Neural cell (in vitro differentiated cells): ENCODE data around the gene C2orf49. TPM values are rescaled to one million over a fixed set of nuclear protein-coding genes. Genes with fewer than 3 reads are reported as not detected.

Experiments
- H2AFZ ChIP-seq: fragments of 200-600, 300-800 bp; sonication (generic), shearing (Covaris generic); 2 replicates; pipeline ENCODE4 v1.6.0; 2014; ENCODE audit warnings: low read depth, mild to moderate bottlenecking, antibody characterized with exemption, low read length, moderate library complexity
- H3F3A ChIP-seq: fragments of 200-600 bp; shearing (Covaris generic); 2 replicates; pipeline ENCODE4 v1.6.1; 2016; ENCODE audit warnings: mild to moderate bottlenecking, moderate library complexity, mixed read lengths, antibody characterized with exemption, low read length; ENCODE audit not compliant: insufficient read depth, poor library complexity, severe bottlenecking
- H3K27ac ChIP-seq: fragments of 200-600, 300-800 bp; sonication (generic), shearing (Covaris generic); 2 replicates; pipeline ENCODE4 v1.5.1; 2014; ENCODE audit warnings: mild to moderate bottlenecking, low read length, moderate library complexity
- H3K27me3 ChIP-seq: fragments of 300-800, 200-600 bp; sonication (generic), shearing (Covaris generic); 2 replicates; pipeline ENCODE4 v1.6.0; 2014; ENCODE audit warnings: mild to moderate bottlenecking, low read depth, low read length, moderate library complexity; ENCODE audit not compliant: insufficient read depth
- H3K36me3 ChIP-seq: fragments of 300-800, 200-600 bp; sonication (generic), shearing (Covaris generic); 2 replicates; pipeline ENCODE4 v1.5.1; 2014; ENCODE audit warnings: mild to moderate bottlenecking, antibody characterized with exemption, low read length, moderate library complexity; ENCODE audit not compliant: insufficient read depth
- H3K4me2 ChIP-seq: fragments of 300-800, 200-600 bp; sonication (generic), shearing (Covaris generic); 2 replicates; pipeline ENCODE4 v1.6.0; 2014; ENCODE audit warnings: mild to moderate bottlenecking, low read length
- H3K4me3 ChIP-seq: fragments of 300-800, 200-600 bp; sonication (generic), shearing (Covaris generic); 2 replicates; pipeline ENCODE4 v1.5.1; 2014; ENCODE audit warnings: mild to moderate bottlenecking, low read length, moderate library complexity
- H3K79me2 ChIP-seq: fragments of 200-600 bp; shearing (Covaris generic); replicated peaks from 2 replicates; pipeline ENCODE4 v1.6.0; 2014; ENCODE audit warnings: mild to moderate bottlenecking, low read length, moderate library complexity; ENCODE audit not compliant: insufficient read depth
- H3K9ac ChIP-seq: fragments of 300-800, 200-600 bp; sonication (generic), shearing (Covaris generic); 2 replicates; pipeline ENCODE4 v1.6.1; 2016; ENCODE audit warnings: mild to moderate bottlenecking, low read length, mixed read lengths
- H3K9me2 ChIP-seq: fragments of 200-600 bp; shearing (Covaris generic); 2 replicates; pipeline ENCODE4 v1.6.1; 2016; ENCODE audit warnings: mild to moderate bottlenecking, low read length, mixed read lengths; ENCODE audit not compliant: insufficient read depth
- H3K9me3 ChIP-seq: fragments of 200-600, 300-800 bp; sonication (generic), shearing (Covaris generic); 2 replicates; pipeline ENCODE4 v1.6.1; 2016; ENCODE audit warnings: mild to moderate bottlenecking, mixed run types, low read length, moderate library complexity, mixed read lengths
- H4K20me1 ChIP-seq: fragments of 200-600 bp; shearing (Covaris generic); 2 replicates; pipeline ENCODE4 v1.6.1; 2016; ENCODE audit warnings: mild to moderate bottlenecking, mixed run types; ENCODE audit not compliant: insufficient read depth
- EP300 ChIP-seq: fragments of 450-650 bp; conservative IDR thresholded peaks from 2 replicates; pipeline ENCODE4 v1.6.1; 2014; ENCODE audit warnings: antibody characterized with exemption, mild to moderate bottlenecking, moderate library complexity; ENCODE audit not compliant: poor library complexity, severe bottlenecking
- EZH2 ChIP-seq: fragments of 200-600, 300-800 bp; shearing (Covaris generic), sonication (generic); IDR thresholded peaks from 2 replicates; pipeline ENCODE4 v1.6.1; 2014; ENCODE audit warnings: antibody characterized with exemption, low read length, borderline replicate concordance, mild to moderate bottlenecking; ENCODE audit not compliant: insufficient read depth, poor library complexity, severe bottlenecking
- MXI1 ChIP-seq: fragments of 450-650 bp; conservative IDR thresholded peaks from 2 replicates; pipeline ENCODE4 v1.6.1; 2014; ENCODE audit warnings: antibody characterized with exemption, mild to moderate bottlenecking; ENCODE audit not compliant: poor library complexity, severe bottlenecking
- POLR2AphosphoS5 ChIP-seq: IDR thresholded peaks from 2 replicates; pipeline ENCODE4 v1.6.1; 2012
- RAD21 ChIP-seq: fragments of 450-650 bp; conservative IDR thresholded peaks from 2 replicates; pipeline ENCODE4 v1.6.1; 2014; ENCODE audit warnings: antibody characterized with exemption, mild to moderate bottlenecking, moderate library complexity
- SMC3 ChIP-seq: fragments of 450-650 bp; conservative IDR thresholded peaks from 2 replicates; pipeline ENCODE4 v1.6.1; 2014; ENCODE audit warnings: antibody characterized with exemption, mild to moderate bottlenecking, moderate library complexity; ENCODE audit not compliant: poor library complexity
- TAF1 ChIP-seq: IDR thresholded peaks from 2 replicates; pipeline ENCODE4 v1.6.1; 2012; ENCODE audit warnings: low read depth
- polyA plus RNA-seq: library from polyadenylated mRNA; depleted of rRNA; stranded (reverse); fragments of >200 nt; gene quantifications from 2 replicates; pipeline ENCODE4 v1.2.3, GENCODE V29; 2014
- TF ChIP-seq, protein P1 (sequence below): fragments of 450-650 bp; IDR thresholded peaks from 2 replicates; pipeline ENCODE4 v1.5.1; 2014; ENCODE audit warnings: antibody characterized with exemption, mild to moderate bottlenecking, moderate library complexity; ENCODE audit not compliant: poor library complexity, severe bottlenecking
- TF ChIP-seq, protein P2 (sequence below): IDR thresholded peaks from 2 replicates; pipeline ENCODE4 v1.6.1; 2012; ENCODE audit warnings: borderline replicate concordance

C2orf49 gene
- polyA plus RNA-seq, 1 donor from 2014 or later: 35.6 TPM

DNA sequence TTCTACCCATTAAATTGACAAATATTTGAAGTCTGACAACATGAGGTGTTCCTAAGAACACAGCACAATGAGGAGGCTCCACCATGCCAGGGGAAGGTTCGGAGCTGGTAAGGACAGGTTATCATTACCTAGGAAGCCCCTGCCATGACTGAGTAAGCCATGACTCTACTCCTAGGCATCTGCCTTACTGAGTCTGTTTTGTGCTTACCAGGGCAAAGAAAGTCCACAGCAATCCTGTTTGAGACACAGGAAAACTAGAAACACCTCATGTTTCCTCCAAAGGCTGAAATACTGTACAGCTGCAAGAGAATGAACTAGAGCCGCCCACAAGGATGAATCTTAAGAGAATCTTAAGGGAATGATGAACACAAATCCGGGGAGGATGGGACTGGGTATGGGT, 19.4 kb upstream of the C2orf49 start:
- no peak overlapping the region for H3K27ac ChIP-seq
- no peak for TF ChIP-seq POLR2AphosphoS5
- TF ChIP-seq, protein P1, sequence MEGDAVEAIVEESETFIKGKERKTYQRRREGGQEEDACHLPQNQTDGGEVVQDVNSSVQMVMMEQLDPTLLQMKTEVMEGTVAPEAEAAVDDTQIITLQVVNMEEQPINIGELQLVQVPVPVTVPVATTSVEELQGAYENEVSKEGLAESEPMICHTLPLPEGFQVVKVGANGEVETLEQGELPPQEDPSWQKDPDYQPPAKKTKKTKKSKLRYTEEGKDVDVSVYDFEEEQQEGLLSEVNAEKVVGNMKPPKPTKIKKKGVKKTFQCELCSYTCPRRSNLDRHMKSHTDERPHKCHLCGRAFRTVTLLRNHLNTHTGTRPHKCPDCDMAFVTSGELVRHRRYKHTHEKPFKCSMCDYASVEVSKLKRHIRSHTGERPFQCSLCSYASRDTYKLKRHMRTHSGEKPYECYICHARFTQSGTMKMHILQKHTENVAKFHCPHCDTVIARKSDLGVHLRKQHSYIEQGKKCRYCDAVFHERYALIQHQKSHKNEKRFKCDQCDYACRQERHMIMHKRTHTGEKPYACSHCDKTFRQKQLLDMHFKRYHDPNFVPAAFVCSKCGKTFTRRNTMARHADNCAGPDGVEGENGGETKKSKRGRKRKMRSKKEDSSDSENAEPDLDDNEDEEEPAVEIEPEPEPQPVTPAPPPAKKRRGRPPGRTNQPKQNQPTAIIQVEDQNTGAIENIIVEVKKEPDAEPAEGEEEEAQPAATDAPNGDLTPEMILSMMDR: no peak
- TF ChIP-seq, protein P2, sequence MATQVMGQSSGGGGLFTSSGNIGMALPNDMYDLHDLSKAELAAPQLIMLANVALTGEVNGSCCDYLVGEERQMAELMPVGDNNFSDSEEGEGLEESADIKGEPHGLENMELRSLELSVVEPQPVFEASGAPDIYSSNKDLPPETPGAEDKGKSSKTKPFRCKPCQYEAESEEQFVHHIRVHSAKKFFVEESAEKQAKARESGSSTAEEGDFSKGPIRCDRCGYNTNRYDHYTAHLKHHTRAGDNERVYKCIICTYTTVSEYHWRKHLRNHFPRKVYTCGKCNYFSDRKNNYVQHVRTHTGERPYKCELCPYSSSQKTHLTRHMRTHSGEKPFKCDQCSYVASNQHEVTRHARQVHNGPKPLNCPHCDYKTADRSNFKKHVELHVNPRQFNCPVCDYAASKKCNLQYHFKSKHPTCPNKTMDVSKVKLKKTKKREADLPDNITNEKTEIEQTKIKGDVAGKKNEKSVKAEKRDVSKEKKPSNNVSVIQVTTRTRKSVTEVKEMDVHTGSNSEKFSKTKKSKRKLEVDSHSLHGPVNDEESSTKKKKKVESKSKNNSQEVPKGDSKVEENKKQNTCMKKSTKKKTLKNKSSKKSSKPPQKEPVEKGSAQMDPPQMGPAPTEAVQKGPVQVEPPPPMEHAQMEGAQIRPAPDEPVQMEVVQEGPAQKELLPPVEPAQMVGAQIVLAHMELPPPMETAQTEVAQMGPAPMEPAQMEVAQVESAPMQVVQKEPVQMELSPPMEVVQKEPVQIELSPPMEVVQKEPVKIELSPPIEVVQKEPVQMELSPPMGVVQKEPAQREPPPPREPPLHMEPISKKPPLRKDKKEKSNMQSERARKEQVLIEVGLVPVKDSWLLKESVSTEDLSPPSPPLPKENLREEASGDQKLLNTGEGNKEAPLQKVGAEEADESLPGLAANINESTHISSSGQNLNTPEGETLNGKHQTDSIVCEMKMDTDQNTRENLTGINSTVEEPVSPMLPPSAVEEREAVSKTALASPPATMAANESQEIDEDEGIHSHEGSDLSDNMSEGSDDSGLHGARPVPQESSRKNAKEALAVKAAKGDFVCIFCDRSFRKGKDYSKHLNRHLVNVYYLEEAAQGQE: no peak
- no peaks in the 10 kb centered on the region for H4K20me1 ChIP-seq
- no peaks in the 10 kb centered on the region for H3K9me3 ChIP-seq
- H3K9ac ChIP-seq: no peak overlapping the region
- no peaks in the 10 kb centered on the region for H3K36me3 ChIP-seq
- H2AFZ ChIP-seq: no peak overlapping the region
- no peaks in the 10 kb centered on the region for H3K27me3 ChIP-seq
- no peak overlapping the region for H3K4me3 ChIP-seq
- H3K4me2 ChIP-seq: no peak overlapping the region
- no peaks in the 10 kb centered on the region for H3K79me2 ChIP-seq
- no peaks in the 10 kb centered on the region for H3K9me2 ChIP-seq
- H3F3A ChIP-seq: no peaks in the 10 kb centered on the region

DNA sequence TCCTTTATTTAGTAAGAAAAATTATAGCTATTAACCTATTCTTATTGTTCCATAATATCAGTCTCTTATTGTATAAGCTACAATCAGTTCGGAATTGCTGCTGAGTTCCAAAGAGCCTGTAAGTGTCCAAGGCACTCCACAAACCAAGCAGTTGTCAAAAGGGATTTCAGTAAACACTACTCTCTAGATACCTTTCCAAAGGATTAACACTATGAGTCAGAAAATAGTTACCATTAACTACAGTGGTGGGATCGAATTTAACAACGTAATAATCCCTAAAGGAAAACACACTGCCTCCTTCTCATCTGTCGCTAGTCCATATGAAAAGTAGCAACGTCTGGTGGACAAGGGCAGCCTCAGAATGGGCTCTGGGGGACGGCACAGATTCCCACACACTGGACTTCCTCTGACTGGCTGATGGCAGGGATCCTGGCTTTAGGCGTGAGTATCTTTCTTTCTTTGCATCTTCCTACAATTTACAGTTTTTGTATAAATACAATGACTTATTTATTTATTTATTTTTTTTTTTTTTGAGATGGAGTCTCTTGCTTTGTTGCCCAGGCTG, 16.6 kb upstream of the C2orf49 start:
- H3K9ac ChIP-seq: no peak overlapping the region
- H4K20me1 ChIP-seq: no peaks in the 10 kb centered on the region
- H3F3A ChIP-seq: no peaks in the 10 kb centered on the region
- no peak overlapping the region for H3K4me3 ChIP-seq
- H3K9me2 ChIP-seq: no peaks in the 10 kb centered on the region
- TF ChIP-seq TAF1 (no peak), MXI1 (no peak), SMC3 (no peak), EZH2 (no peak), EP300 (no peak), POLR2AphosphoS5 (no peak), RAD21 (no peak)
- TF ChIP-seq, protein P2: no peak
- TF ChIP-seq, protein P1: no peak
- H3K79me2 ChIP-seq: peaks cover 3% of the 10 kb centered on the region
- no peak overlapping the region for H2AFZ ChIP-seq
- H3K36me3 ChIP-seq: no peaks in the 10 kb centered on the region
- H3K4me2 ChIP-seq: no peak overlapping the region
- no peaks in the 10 kb centered on the region for H3K9me3 ChIP-seq
- H3K27me3 ChIP-seq: no peaks in the 10 kb centered on the region
- H3K27ac ChIP-seq: no peak overlapping the region
